NT2/D1 (cell line): ENCODE measurements around the gene ACER1.

ENCODE experiments used
- SUZ12 ChIP-seq: IDR thresholded peaks from 2 replicates; pipeline ENCODE4 v1.6.1; 2011; ENCODE audit not compliant: insufficient read length, insufficient read depth; ENCODE audit errors: extremely low read depth
- YY1 ChIP-seq: IDR thresholded peaks from 2 replicates; pipeline ENCODE4 v1.6.1; 2011; ENCODE audit not compliant: insufficient read length, insufficient read depth
- ZNF274 ChIP-seq: IDR thresholded peaks from 2 replicates; pipeline ENCODE4 v1.6.1; 2011; ENCODE audit warnings: mild to moderate bottlenecking, low read depth, low read length

DNA sequence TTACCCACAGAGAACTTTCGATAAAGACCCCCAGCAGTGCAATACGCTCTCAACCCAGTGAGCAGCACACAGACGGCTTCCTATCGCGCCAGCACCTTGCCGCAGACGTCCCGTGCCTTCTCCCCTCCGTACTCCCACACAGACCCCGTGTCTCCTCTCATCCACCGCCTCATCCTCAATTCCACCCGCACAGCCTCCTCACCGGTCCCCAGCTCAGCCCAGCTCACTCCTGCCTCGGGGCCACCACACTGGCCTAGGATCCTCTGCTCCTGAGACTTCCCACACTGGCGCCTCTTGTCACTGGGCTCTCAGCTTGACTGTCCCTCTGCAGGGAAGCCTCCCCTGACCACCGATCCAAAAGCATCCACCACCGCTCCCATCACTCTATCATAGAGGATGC lies 62.6 kb downstream of the ACER1 start:
- no peak for TF ChIP-seq ZNF274
- no peak for TF ChIP-seq YY1
- TF ChIP-seq SUZ12: no peak
